Spleen (tissue), 11 donors: ENCODE results near the gene MBTPS1. TPM values are rescaled to one million over a fixed set of nuclear protein-coding genes. Genes with fewer than 3 reads are reported as not detected.

Experiments used
- DNase-seq: peaks from one replicate; pipeline ENCODE4 v3.0.0-alpha.2; 2020
- H3K27ac ChIP-seq, 8 donors: fragments of 200-600 bp; sonication (generic) in 7 of 8; 1 replicate in 4 of 8; 2 replicates in 4 of 8; pipeline versions ENCODE4 v1.5.0 to v1.8.0; 2016 to 2021; ENCODE audit warnings: inconsistent platforms in 4 of 8, mild to moderate bottlenecking in 4 of 8, moderate library complexity in 1 of 8
- H3K27me3 ChIP-seq, 7 donors: fragments of 200-600 bp; sonication (generic) in 6 of 7; replicated peaks in 1 of 7; 1 replicate in 4 of 7; 2 replicates in 3 of 7; pipeline versions ENCODE4 v1.5.0 to v1.8.0; 2016 to 2021; ENCODE audit warnings: inconsistent platforms in 3 of 7, mild to moderate bottlenecking in 1 of 7
- H3K36me3 ChIP-seq, 6 donors: fragments of 200-600 bp; sonication (generic) in 5 of 6; 1 replicate in 4 of 6; 2 replicates in 2 of 6; pipeline versions ENCODE4 v1.5.0 to v1.8.0; 2016 to 2021; ENCODE audit warnings: inconsistent platforms in 2 of 6
- H3K4me1 ChIP-seq, 6 donors: fragments of 200-600 bp; sonication (generic) in 5 of 6; 1 replicate in 3 of 6; 2 replicates in 3 of 6; pipeline versions ENCODE4 v1.5.0 to v1.8.0; 2016 to 2021; ENCODE audit warnings: inconsistent platforms in 3 of 6
- H3K4me3 ChIP-seq, 8 donors: fragments of 200-600 bp; sonication (generic) in 7 of 8; 1 replicate in 4 of 8; 2 replicates in 4 of 8; pipeline versions ENCODE4 v1.5.0 to v1.8.0; 2016 to 2021; ENCODE audit warnings: inconsistent platforms in 4 of 8, mild to moderate bottlenecking in 4 of 8, moderate library complexity in 2 of 8
- H3K9me3 ChIP-seq, 8 donors: fragments of 200-600 bp; sonication (generic) in 7 of 8; 1 replicate in 4 of 8; 2 replicates in 4 of 8; pipeline versions ENCODE4 v1.5.0 to v1.8.0; 2016 to 2021; ENCODE audit warnings: inconsistent platforms in 4 of 8
- CTCF ChIP-seq, 11 experiments: fragments of 200-600 bp in 7 of 11; fragments of 450-650 bp in 4 of 11; sonication (generic) in 4 of 11; IDR thresholded peaks in 8 of 11; conservative IDR thresholded peaks in 3 of 11; 1 replicate in 7 of 11; 2 replicates in 4 of 11; pipeline versions ENCODE4 v1.4.0 to v1.8.0; 2016 to 2021; ENCODE audit warnings: antibody characterized with exemption in 11 of 11, inconsistent platforms in 4 of 11, mild to moderate bottlenecking in 1 of 11
- POLR2A ChIP-seq, 3 donors: fragments of 450-650 bp; IDR thresholded peaks; one replicate each; pipeline ENCODE4 v1.5.1; 2017; ENCODE audit warnings: antibody characterized with exemption in 3 of 3, mild to moderate bottlenecking in 1 of 3
- POLR2AphosphoS5 ChIP-seq, 3 donors: sonication (generic); formaldehyde crosslinking; IDR thresholded peaks; one replicate each; pipeline ENCODE4 v1.5.1; 2017; ENCODE audit warnings: antibody characterized with exemption in 3 of 3
- WGBS, 5 donors: extraction: QIAGEN DNeasy Blood & Tissue Kit in 3 of 5; methylation state at CpG; one replicate each; pipeline versions ENCODE4 v1.1.5 to v1.1.7; 2013 to 2018; 5-methylcytosine and 5-hydroxymethylcytosine counted together
- intact Hi-C: fragments of 100-400 bp; cut with DNase I; formaldehyde crosslinking; loops from one replicate; pipeline ENCODE4 v1.15.0; 2023; ENCODE audit warnings: low total_unique reads
- polyA plus RNA-seq, 3 donors: library from polyadenylated mRNA; stranded (reverse); fragments of 200-250 nt; gene quantifications; one replicate each; pipeline ENCODE4 v1.2.1, GENCODE V29; 2013
- total RNA-seq, 7 donors: library from RNA; depleted of rRNA in 3 of 7; stranded (reverse); fragments of >200 nt in 3 of 7; fragmentation: NEBNext Ultra II Directional in 4 of 7; extraction: Animal tissue kit (Norgen Biotek cat#: 25700) in 4 of 7; gene quantifications; one replicate each; pipeline versions ENCODE4 v1.1.0 to v1.2.1, GENCODE V29; 2016 to 2021
- donor health status: healthy with polysubstance abuse.
- donor health status: DM: no; HTN: no; CAD: no; lungs with moderate emphysema.
- donor health status: DM: no; HTN: no; CAD: no.
- donor health status: Bipolar disorder and iron deficiency.
- donor health status: healthy.
- donor health status: DM: no; HTN: no; CAD: no.
- donor health status: DM: yes; HTN: yes; CAD: no.

The MBTPS1 gene
- total and polyA plus RNA-seq, 10 donors: 34.5 to 121 (median 91.1) TPM

GRCh38 chr16:84039696-84040095 lies 77.0 kb downstream of the MBTPS1 start:
- intact Hi-C loops: no loop called here
- no peak overlapping the region for H3K27ac ChIP-seq
- TF ChIP-seq POLR2A (IDR thresholded peaks at IDR 0.05): no peak
- no peak for TF ChIP-seq POLR2AphosphoS5 (IDR thresholded peaks at IDR 0.05)
- no peak for DNase-seq
- WGBS, 5 donors: 90 to 95% (median 90%) methylated on average over 12 of the region's 12 CpGs
- H3K9me3 ChIP-seq: peaks cover 0 to 16% (median 13%) of the 10 kb centered on the region in 8 donors
- H3K4me3 ChIP-seq: no peak overlapping the region
- no peaks in the 10 kb centered on the region for H3K36me3 ChIP-seq
- peaks cover 0 to 13% (median 0%) of the 10 kb centered on the region in 6 donors for H3K4me1 ChIP-seq
- H3K27me3 ChIP-seq: peaks cover 0 to 50% (median 0%) of the 10 kb centered on the region in 7 donors

GRCh38 chr16:84038469-84038868 lies 78.3 kb downstream of the MBTPS1 start:
- Histone ChIP-seq H3K36me3 (no peaks in the 10 kb centered on the region), H3K27ac (no peak overlapping the region), H3K9me3 (peaks cover 0 to 16% (median 13%) of the 10 kb centered on the region in 8 donors), H3K4me1 (peaks cover 0 to 4% (median 0%) of the 10 kb centered on the region in 6 donors), H3K27me3 (peaks cover 0 to 42% (median 0%) of the 10 kb centered on the region in 7 donors), H3K4me3 (no peak overlapping the region)
- TF ChIP-seq POLR2A (IDR thresholded peaks at IDR 0.05) (no peak), CTCF (IDR thresholded peaks at IDR 0.05 in 8 of 11, conservative IDR thresholded peaks at IDR 0.05 in 3 of 11) (no peak), POLR2AphosphoS5 (IDR thresholded peaks at IDR 0.05) (no peak)
- intact Hi-C loops: no loop called here
- WGBS, 5 donors: 90 to 96% (median 91%) methylated on average over 12 of the region's 12 CpGs
- no peak for DNase-seq

GRCh38 chr16:84036982-84037425 lies 79.7 kb downstream of the MBTPS1 start:
- TF ChIP-seq CTCF (IDR thresholded peaks at IDR 0.05 in 8 of 11, conservative IDR thresholded peaks at IDR 0.05 in 3 of 11): no peak
- TF ChIP-seq POLR2AphosphoS5 (IDR thresholded peaks at IDR 0.05): no peak
- no peak for TF ChIP-seq POLR2A (IDR thresholded peaks at IDR 0.05)
- no peak overlapping the region for H3K27ac ChIP-seq
- no peak overlapping the region for H3K4me3 ChIP-seq
- no peaks in the 10 kb centered on the region for H3K4me1 ChIP-seq
- no peaks in the 10 kb centered on the region for H3K36me3 ChIP-seq
- H3K27me3 ChIP-seq: peaks cover 0 to 38% (median 0%) of the 10 kb centered on the region in 7 donors
- WGBS, 5 donors: 83 to 97% (median 88%) methylated on average over 4 to 8 of the region's 8 CpGs
- no peak for DNase-seq
- intact Hi-C loops: no loop called here
- H3K9me3 ChIP-seq: peaks cover 0 to 16% (median 13%) of the 10 kb centered on the region in 8 donors

GRCh38 chr16:84036131-84036530 lies 80.6 kb downstream of the MBTPS1 start:
- Histone ChIP-seq H3K36me3 (no peaks in the 10 kb centered on the region), H3K27ac (no peak overlapping the region), H3K4me3 (no peak overlapping the region), H3K9me3 (peaks cover 0 to 16% (median 13%) of the 10 kb centered on the region in 8 donors), H3K27me3 (peaks cover 0 to 40% (median 0%) of the 10 kb centered on the region in 7 donors), H3K4me1 (no peaks in the 10 kb centered on the region)
- intact Hi-C loops: no loop called here
- WGBS, 5 donors: 40 to 86% (median 78%) methylated on average over 3 of the region's 3 CpGs
- DNase-seq: no peak
- no peak for TF ChIP-seq POLR2AphosphoS5 (IDR thresholded peaks at IDR 0.05)
- no peak for TF ChIP-seq POLR2A (IDR thresholded peaks at IDR 0.05)
- TF ChIP-seq CTCF (IDR thresholded peaks at IDR 0.05 in 8 of 11, conservative IDR thresholded peaks at IDR 0.05 in 3 of 11): no peak
